Colonic mucosa (tissue), 4 donors: ENCODE measurements around the gene CORT. TPM values are rescaled to one million over a fixed set of nuclear protein-coding genes. Genes with fewer than 3 reads are reported as not detected.

Experiments
- DNase-seq: peaks from one replicate; pipeline ENCODE4 v3.0.0-alpha.2; 2020
- H3K27ac ChIP-seq: fragments of 200-600 bp; one replicate; pipeline ENCODE4 v1.8.0; 2021
- H3K27me3 ChIP-seq: fragments of 200-600 bp; one replicate; pipeline ENCODE4 v1.8.0; 2021
- H3K36me3 ChIP-seq: fragments of 200-600 bp; one replicate; pipeline ENCODE4 v1.8.0; 2021
- H3K4me1 ChIP-seq: fragments of 200-600 bp; one replicate; pipeline ENCODE4 v1.8.0; 2021; ENCODE audit warnings: mild to moderate bottlenecking
- H3K4me3 ChIP-seq: fragments of 200-600 bp; one replicate; pipeline ENCODE4 v1.8.0; 2021
- H3K9ac ChIP-seq, 2 donors: one replicate each; pipeline ENCODE4 v1.7.0; 2013; ENCODE audit warnings: control low read depth in 2 of 2, low read depth in 2 of 2, low read length in 2 of 2
- H3K9me3 ChIP-seq: fragments of 200-600 bp; one replicate; pipeline ENCODE4 v1.8.0; 2021
- intact Hi-C: fragments of 100-400 bp; cut with DNase I; formaldehyde crosslinking; loops from one replicate; pipeline ENCODE4 v1.14.1; 2022
- total RNA-seq, 2 donors: library from RNA; stranded (reverse); fragmentation: NEBNext Ultra II Directional in 1 of 2; extraction: Animal tissue kit (Norgen Biotek cat#: 25700) in 1 of 2; gene quantifications; one replicate each; pipeline ENCODE4 v1.2.1, GENCODE V29; 2021
- TF ChIP-seq, protein P1 (sequence below): fragments of 200-600 bp; IDR thresholded peaks from one replicate; pipeline ENCODE4 v1.8.0; 2022; ENCODE audit warnings: antibody characterized with exemption, mild to moderate bottlenecking
- donor health status: healthy.
- donor health status: DM: no; HTN: no; CAD: no.
- donor health status: DM: no; HTN: no; CAD: no.

Gene CORT
- total RNA-seq, 2 donors from 2014 or later, result 0.44 TPM; not detected in 1

DNA sequence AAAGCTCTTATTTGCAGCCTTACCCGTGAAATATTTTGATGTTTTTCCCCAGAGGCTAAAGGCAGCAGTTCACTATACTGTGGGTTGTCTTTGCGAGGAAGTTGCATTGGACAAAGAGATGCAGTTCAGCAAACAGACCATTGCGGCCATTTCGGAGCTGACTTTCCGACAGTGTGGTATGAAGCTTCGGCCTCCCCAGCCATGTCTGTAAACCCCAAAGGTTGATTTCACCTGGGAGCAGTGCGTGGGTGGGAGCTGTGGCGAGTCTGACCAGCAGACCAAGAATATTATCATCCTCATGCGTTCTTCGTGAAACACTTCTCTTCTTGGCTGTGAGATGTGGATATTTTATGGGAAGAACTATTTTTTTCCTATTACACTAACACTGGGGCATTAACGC lies 16.0 kb upstream of the CORT start:
- TF ChIP-seq, protein P1, sequence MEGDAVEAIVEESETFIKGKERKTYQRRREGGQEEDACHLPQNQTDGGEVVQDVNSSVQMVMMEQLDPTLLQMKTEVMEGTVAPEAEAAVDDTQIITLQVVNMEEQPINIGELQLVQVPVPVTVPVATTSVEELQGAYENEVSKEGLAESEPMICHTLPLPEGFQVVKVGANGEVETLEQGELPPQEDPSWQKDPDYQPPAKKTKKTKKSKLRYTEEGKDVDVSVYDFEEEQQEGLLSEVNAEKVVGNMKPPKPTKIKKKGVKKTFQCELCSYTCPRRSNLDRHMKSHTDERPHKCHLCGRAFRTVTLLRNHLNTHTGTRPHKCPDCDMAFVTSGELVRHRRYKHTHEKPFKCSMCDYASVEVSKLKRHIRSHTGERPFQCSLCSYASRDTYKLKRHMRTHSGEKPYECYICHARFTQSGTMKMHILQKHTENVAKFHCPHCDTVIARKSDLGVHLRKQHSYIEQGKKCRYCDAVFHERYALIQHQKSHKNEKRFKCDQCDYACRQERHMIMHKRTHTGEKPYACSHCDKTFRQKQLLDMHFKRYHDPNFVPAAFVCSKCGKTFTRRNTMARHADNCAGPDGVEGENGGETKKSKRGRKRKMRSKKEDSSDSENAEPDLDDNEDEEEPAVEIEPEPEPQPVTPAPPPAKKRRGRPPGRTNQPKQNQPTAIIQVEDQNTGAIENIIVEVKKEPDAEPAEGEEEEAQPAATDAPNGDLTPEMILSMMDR, result no peak
- H3K36me3 ChIP-seq, result no peaks in the 10 kb centered on the region
- no peak for DNase-seq
- no peak overlapping the region for H3K4me3 ChIP-seq
- no peaks in the 10 kb centered on the region for H3K27me3 ChIP-seq
- no peak overlapping the region for H3K9ac ChIP-seq
- no peak overlapping the region for H3K27ac ChIP-seq
- intact Hi-C loops, result loop anchor here (5.0 kb wide), 1 partner anchor 44 kb away; no protein-coding TSS in a partner anchor
- no peaks in the 10 kb centered on the region for H3K9me3 ChIP-seq
- peaks cover 4% of the 10 kb centered on the region for H3K4me1 ChIP-seq

DNA sequence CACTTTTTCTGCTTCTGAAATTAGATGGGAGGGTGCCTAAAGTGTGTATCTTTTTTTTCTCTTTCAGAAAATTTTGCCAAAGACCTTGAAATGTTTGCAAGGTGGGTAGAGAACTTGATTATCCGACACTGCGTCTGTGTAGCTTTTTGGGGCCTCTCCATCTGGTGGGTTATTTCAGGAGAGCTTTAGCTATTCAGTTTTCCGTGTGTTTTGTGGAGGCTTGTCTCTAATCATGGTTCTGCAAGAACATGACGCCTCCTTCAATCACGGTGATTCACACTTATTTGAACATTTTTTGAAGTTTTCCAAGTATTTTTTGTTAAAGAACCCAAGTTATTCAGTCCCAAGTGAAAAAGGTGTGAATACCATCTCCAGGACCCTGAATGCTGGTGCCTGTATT lies 15.2 kb upstream of the CORT start:
- H3K36me3 ChIP-seq, result no peaks in the 10 kb centered on the region

DNA sequence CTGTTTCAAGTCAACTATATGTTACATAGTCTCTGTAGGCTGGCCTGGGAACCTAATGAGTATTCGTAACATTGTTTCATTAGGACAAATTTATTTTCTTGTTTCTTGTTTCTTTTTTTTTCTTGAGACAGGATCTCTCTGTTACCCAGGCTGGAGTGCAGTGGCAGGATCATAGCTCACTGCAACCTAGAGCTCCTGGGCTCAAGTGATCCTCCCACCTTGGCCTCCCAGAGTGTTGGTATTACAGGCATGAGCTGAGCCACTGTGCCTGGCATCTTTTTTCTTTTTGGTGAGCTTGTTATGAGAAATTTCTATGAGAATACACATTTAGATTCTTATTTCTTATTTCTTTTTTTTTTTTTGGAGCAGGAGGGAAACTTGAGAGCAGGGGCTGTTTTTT lies 12.8 kb upstream of the CORT start:
- H3K27ac ChIP-seq, result no peak overlapping the region
- intact Hi-C loops, result no loop called here
- no peaks in the 10 kb centered on the region for H3K27me3 ChIP-seq
- no peaks in the 10 kb centered on the region for H3K36me3 ChIP-seq
- H3K4me3 ChIP-seq, result no peak overlapping the region
- no peak for DNase-seq
- no peaks in the 10 kb centered on the region for H3K4me1 ChIP-seq
- no peak overlapping the region for H3K9ac ChIP-seq
- TF ChIP-seq, protein P1, result no peak
- no peaks in the 10 kb centered on the region for H3K9me3 ChIP-seq

More for the DNA sequence above, 15.2 kb upstream of the CORT start:
- intact Hi-C loops, result loop anchor here (5.0 kb wide), 1 partner anchor 43 kb away; no protein-coding TSS in a partner anchor
- no peaks in the 10 kb centered on the region for H3K27me3 ChIP-seq
- no peaks in the 10 kb centered on the region for H3K9me3 ChIP-seq
- H3K9ac ChIP-seq, result no peak overlapping the region
- TF ChIP-seq, protein P1, result no peak
- peaks cover 4% of the 10 kb centered on the region for H3K4me1 ChIP-seq
- H3K4me3 ChIP-seq, result no peak overlapping the region
- no peak overlapping the region for H3K27ac ChIP-seq
- DNase-seq, result no peak

DNA sequence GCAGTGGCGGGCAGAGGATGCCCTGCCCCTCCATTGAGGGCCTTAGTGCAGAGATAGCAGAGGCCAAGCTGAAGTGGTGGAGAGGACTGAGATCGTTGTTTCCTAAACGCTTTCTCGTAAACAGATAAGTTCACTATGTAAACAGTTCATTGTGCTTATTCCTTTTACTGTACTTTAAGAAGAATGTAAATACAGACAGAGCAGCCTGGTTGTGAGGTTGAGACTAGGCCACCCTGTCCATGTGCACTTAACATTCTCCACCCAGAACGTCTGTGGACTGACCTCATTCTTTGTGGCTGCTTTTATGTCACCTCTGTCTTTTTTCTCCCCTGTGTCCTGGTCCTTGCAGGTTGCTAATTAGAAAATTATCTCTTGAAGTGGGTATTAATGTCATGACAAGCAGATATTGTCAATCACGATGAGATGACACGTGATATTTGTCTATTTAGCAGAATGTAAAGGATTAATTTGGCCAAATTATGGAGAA lies 11.1 kb upstream of the CORT start:
- intact Hi-C loops, result no loop called here
- DNase-seq, result no peak
- H3K9me3 ChIP-seq, result no peaks in the 10 kb centered on the region

GRCh38 chr1:10440305-10440704 lies 9.5 kb upstream of the CORT start:
- TF ChIP-seq, protein P1, result no peak
- Histone ChIP-seq H3K9me3 (no peaks in the 10 kb centered on the region), H3K36me3 (no peaks in the 10 kb centered on the region), H3K4me1 (no peaks in the 10 kb centered on the region), H3K27me3 (no peaks in the 10 kb centered on the region), H3K4me3 (no peak overlapping the region), H3K9ac (no peak overlapping the region), H3K27ac (no peak overlapping the region)
- intact Hi-C loops, result no loop called here
- no peak for DNase-seq

More for the DNA sequence above, 11.1 kb upstream of the CORT start:
- Histone ChIP-seq H3K36me3 (no peaks in the 10 kb centered on the region), H3K27me3 (no peaks in the 10 kb centered on the region), H3K4me1 (no peaks in the 10 kb centered on the region), H3K9ac (no peak overlapping the region), H3K27ac (no peak overlapping the region), H3K4me3 (no peak overlapping the region)
- TF ChIP-seq, protein P1, result no peak
